GM23338 (cell line): ENCODE results near the gene EPG5. TPM values are rescaled to one million over a fixed set of nuclear protein-coding genes. Genes with fewer than 3 reads are reported as not detected.

Experiments
- ATAC-seq: fragments of 200-7000 bp; cut with Tn5 transposase; 3 replicates; pipeline ENCODE4 v1.9.1; 2020
- DNase-seq: peaks from one replicate; pipeline ENCODE4 v3.0.0-alpha.2; 2015; ENCODE audit warnings: low spot score
- H2AFZ ChIP-seq: fragments of 200-600 bp; sonication (generic); 2 replicates; pipeline ENCODE4 v1.8.0; 2016; ENCODE audit warnings: antibody characterized with exemption, mild to moderate bottlenecking, moderate library complexity
- H3F3A ChIP-seq: fragments of 200-600 bp; sonication (generic); replicated peaks from 2 replicates; pipeline ENCODE4 v1.8.0; 2017; ENCODE audit warnings: antibody characterized with exemption, mixed run types, low read depth
- H3K27ac ChIP-seq: fragments of 200-600 bp; sonication (generic); 2 replicates; pipeline ENCODE4 v1.6.1; 2016; ENCODE audit warnings: low read depth
- H3K27me3 ChIP-seq: fragments of 200-600 bp; sonication (generic); 2 replicates; pipeline ENCODE4 v1.8.0; 2016; ENCODE audit warnings: mild to moderate bottlenecking, mixed run types, moderate library complexity; ENCODE audit not compliant: insufficient read depth
- H3K36me3 ChIP-seq: fragments of 200-600 bp; sonication (generic); 2 replicates; pipeline ENCODE4 v1.8.0; 2016; ENCODE audit warnings: mild to moderate bottlenecking; ENCODE audit not compliant: insufficient read depth
- H3K4me1 ChIP-seq: fragments of 200-600 bp; sonication (generic); 2 replicates; pipeline ENCODE4 v1.8.0; 2016; ENCODE audit warnings: mild to moderate bottlenecking, moderate library complexity; ENCODE audit not compliant: insufficient read depth
- H3K4me2 ChIP-seq: fragments of 200-600 bp; sonication (generic); 2 replicates; pipeline ENCODE4 v1.7.1; 2017; ENCODE audit warnings: mixed run types
- H3K4me3 ChIP-seq: fragments of 200-600 bp; sonication (generic); 2 replicates; pipeline ENCODE4 v1.6.1; 2016; ENCODE audit warnings: mixed run types
- H3K79me2 ChIP-seq: fragments of 200-600 bp; sonication (generic); replicated peaks from 2 replicates; pipeline ENCODE4 v1.8.0; 2017; ENCODE audit warnings: mild to moderate bottlenecking; ENCODE audit not compliant: insufficient read depth
- H3K9me2 ChIP-seq: fragments of 200-600 bp; sonication (generic); 2 replicates; pipeline ENCODE4 v1.8.0; 2017; ENCODE audit not compliant: insufficient read depth
- H4K20me1 ChIP-seq: fragments of 200-600 bp; sonication (generic); replicated peaks from 2 replicates; pipeline ENCODE4 v1.8.0; 2017; ENCODE audit warnings: mild to moderate bottlenecking; ENCODE audit not compliant: insufficient read depth
- H3K27ac Mint-ChIP-seq: 2 replicates; pipeline ENCODE4 v1.8.0; 2020; ENCODE audit warnings: inconsistent platforms, mild to moderate bottlenecking, moderate library complexity, mixed read lengths
- H3K27me3 Mint-ChIP-seq: 3 replicates; pipeline ENCODE4 v1.8.0; 2022; ENCODE audit warnings: low read depth, mild to moderate bottlenecking, moderate library complexity, mixed read lengths, inconsistent platforms; ENCODE audit not compliant: insufficient read depth, poor library complexity
- H3K36me3 Mint-ChIP-seq: 3 replicates; pipeline ENCODE4 v1.8.0; 2021; ENCODE audit warnings: low read depth, mild to moderate bottlenecking, inconsistent platforms, moderate library complexity, mixed read lengths
- H3K4me1 Mint-ChIP-seq: 3 replicates; pipeline ENCODE4 v1.8.0; 2020; ENCODE audit warnings: mild to moderate bottlenecking, inconsistent platforms, mixed read lengths
- H3K4me3 Mint-ChIP-seq: 3 replicates; pipeline ENCODE4 v1.8.0; 2021; ENCODE audit warnings: moderate library complexity, mild to moderate bottlenecking, inconsistent platforms, mixed read lengths
- H3K9me3 Mint-ChIP-seq: 3 replicates; pipeline ENCODE4 v1.8.0; 2020; ENCODE audit warnings: moderate library complexity, mild to moderate bottlenecking, inconsistent platforms, mixed read lengths
- CREB1 ChIP-seq: fragments of 250-450 bp; sonication (Bioruptor Pico); IDR thresholded peaks from 2 replicates; pipeline ENCODE4 v1.5.0; 2020; ENCODE audit warnings: low read depth, mild to moderate bottlenecking, moderate library complexity
- CTCF ChIP-seq, 2 experiments: fragments of 200-600 bp in 1 of 2; sonication (generic) in 1 of 2; conservative IDR thresholded peaks; 2 replicates each; pipeline versions ENCODE4 v1.5.1 to v1.6.1; 2016 to 2017; ENCODE audit warnings: antibody characterized with exemption in 2 of 2, low read depth in 2 of 2, mild to moderate bottlenecking in 2 of 2, moderate library complexity in 1 of 2
- ETS1 ChIP-seq: IDR thresholded peaks from 2 replicates; pipeline ENCODE4 v1.6.1; 2016; ENCODE audit warnings: antibody characterized with exemption
- EZH2 ChIP-seq: fragments of 200-600 bp; sonication (generic); IDR thresholded peaks from one replicate; pipeline ENCODE4 v1.8.0; 2017; ENCODE audit warnings: antibody characterized with exemption, mild to moderate bottlenecking, low read depth; ENCODE audit not compliant: unreplicated experiment
- EZH2phosphoT487 ChIP-seq: fragments of 200-600 bp; sonication (generic); IDR thresholded peaks from one replicate; pipeline ENCODE4 v1.8.1; 2018; ENCODE audit warnings: antibody characterized with exemption; ENCODE audit not compliant: unreplicated experiment
- NANOG ChIP-seq: IDR thresholded peaks from 2 replicates; pipeline ENCODE4 v1.6.1; 2016; ENCODE audit warnings: antibody characterized with exemption, borderline replicate concordance
- POLR2AphosphoS5 ChIP-seq: IDR thresholded peaks from 2 replicates; pipeline ENCODE4 v1.6.1; 2016; ENCODE audit warnings: antibody characterized with exemption, low read depth
- REST ChIP-seq: IDR thresholded peaks from one replicate; pipeline ENCODE4 v1.6.1; 2018; ENCODE audit warnings: antibody characterized with exemption; ENCODE audit not compliant: unreplicated experiment
- STAT1 ChIP-seq: IDR thresholded peaks from one replicate; pipeline ENCODE4 v1.6.1; 2016; ENCODE audit warnings: antibody characterized with exemption; ENCODE audit not compliant: unreplicated experiment
- ZNF114 ChIP-seq: fragments of 250-450 bp; sonication (Bioruptor Pico); IDR thresholded peaks from 2 replicates; pipeline ENCODE4 v1.5.0; 2020; ENCODE audit warnings: mild to moderate bottlenecking, moderate library complexity
- ZNF331 ChIP-seq: fragments of 250-450 bp; sonication (Bioruptor Pico); IDR thresholded peaks from 2 replicates; pipeline ENCODE4 v1.5.0; 2020; ENCODE audit warnings: low read depth, mild to moderate bottlenecking, moderate library complexity
- ZNF462 ChIP-seq: fragments of 250-450 bp; sonication (Bioruptor Pico); IDR thresholded peaks from 2 replicates; pipeline ENCODE4 v1.5.0; 2020; ENCODE audit warnings: mild to moderate bottlenecking, moderate library complexity
- polyA plus RNA-seq: library from polyadenylated mRNA; unstranded; fragments of >200 nt; fragmentation: Nextera tagmentation; extraction: Ambion mirVana; gene quantifications from 2 replicates; pipeline ENCODE4 v1.2.1, GENCODE V29; 2016
- total RNA-seq: library from RNA; depleted of rRNA; stranded (reverse); fragments of >200 nt; shearing (Covaris generic); gene quantifications from 2 replicates; pipeline ENCODE4 v1.2.3, GENCODE V29; 2014

EPG5 gene
- total and polyA plus RNA-seq, 2 experiments from 2014 or later: 4.1 to 29.2 TPM

- no peaks in the 10 kb centered on the region for H3K36me3 Mint-ChIP-seq
- Histone ChIP-seq H3K27ac (no peak overlapping the region), H3K79me2 (no peaks in the 10 kb centered on the region), H3K4me3 (no peak overlapping the region), H3K4me1 (no peaks in the 10 kb centered on the region), H3F3A (no peaks in the 10 kb centered on the region), H3K27me3 (no peaks in the 10 kb centered on the region), H3K9me2 (no peaks in the 10 kb centered on the region), H3K4me2 (no peak overlapping the region), H2AFZ (no peak overlapping the region), H4K20me1 (no peaks in the 10 kb centered on the region), H3K36me3 (no peaks in the 10 kb centered on the region)
- 0 out of 3 replicates have a peak, but pooled peaks cover 6% of the 10 kb centered on the region for H3K4me1 Mint-ChIP-seq
- no peak overlapping the region for H3K27ac Mint-ChIP-seq
- H3K27me3 Mint-ChIP-seq: no peaks in the 10 kb centered on the region
- H3K4me3 Mint-ChIP-seq: no peak overlapping the region
- no peak for ATAC-seq
- H3K9me3 Mint-ChIP-seq: no peaks in the 10 kb centered on the region
- TF ChIP-seq ZNF331 (no peak), NANOG (no peak), CREB1 (CRISPR knock-in tag) (no peak), ZNF462 (no peak), STAT1 (no peak), CTCF (conservative IDR thresholded peaks at IDR 0.05; ENCODE audit: low read depth in 2 of 2) (no peak), EZH2 (no peak), ZNF114 (CRISPR knock-in tag) (no peak), ETS1 (no peak), REST (no peak), POLR2AphosphoS5 (no peak), EZH2phosphoT487 (no peak)
- DNase-seq: no peak
These were observed 42.2 kb upstream of the EPG5 start for GRCh38 chr18:46009125-46009840.
